ENCODE results near the gene LPP. TPM values are rescaled to one million over a fixed set of nuclear protein-coding genes. Genes with fewer than 3 reads are reported as not detected.

LPP gene
- total RNA-seq, 1 experiment from 2014 or later = 54.0 TPM

GRCh38 chr3:188634285-188634684 is 480.3 kb downstream of the LPP start:
- POLR2A ChIA-PET = no interaction called here
- RAD21 ChIA-PET (ENCODE audit: low non-redundant PET in 1 of 2, low total read pairs in 2 of 2, uncharacterized antibody in 2 of 2, unreplicated experiment in 2 of 2) = no interaction called here

More at GRCh38 chr3:188634285-188634684, 480.3 kb downstream of the LPP start:
- Histone ChIP-seq H3K36me3 (ENCODE audit: control insufficient read depth in 1 of 2, insufficient read depth in 2 of 2, low read length in 2 of 2) (no peaks in the 10 kb centered on the region), H2AFZ (ENCODE audit: low read depth, low read length, poor library complexity, severe bottlenecking) (no peak overlapping the region), H3K9me2 (ENCODE audit: insufficient read depth) (no peaks in the 10 kb centered on the region), H4K20me1 (ENCODE audit: insufficient read depth) (no peaks in the 10 kb centered on the region), H3K4me1 (ENCODE audit: control insufficient read depth in 1 of 2, insufficient read depth in 2 of 2, low read length in 2 of 2) (no peaks in the 10 kb centered on the region), H3K27me3 (ENCODE audit: insufficient read depth, low read length) (no peaks in the 10 kb centered on the region), H3K9ac (ENCODE audit: low read length) (no peak overlapping the region), H3K4me2 (ENCODE audit: low read length) (no peak overlapping the region), H3K9me3 (ENCODE audit: control insufficient read depth in 1 of 2, insufficient read depth in 1 of 2, low read depth in 1 of 2, low read length in 2 of 2) (no peaks in the 10 kb centered on the region), H3K4me3 (replicated peaks in 1 of 2; ENCODE audit: low read depth in 1 of 2, low read length in 2 of 2) (no peak overlapping the region), H3K79me2 (ENCODE audit: insufficient read depth, low read length) (no peaks in the 10 kb centered on the region), H3K27ac (ENCODE audit: low read depth, low read length) (no peak overlapping the region)
- no peak for TF ChIP-seq POLR2AphosphoS5 (IDR thresholded peaks at IDR 0.05; ENCODE audit: low read depth, low read length)
- TF ChIP-seq EZH2phosphoT487 (IDR thresholded peaks at IDR 0.05; ENCODE audit: borderline replicate concordance) = no peak
- TF ChIP-seq, protein P1, sequence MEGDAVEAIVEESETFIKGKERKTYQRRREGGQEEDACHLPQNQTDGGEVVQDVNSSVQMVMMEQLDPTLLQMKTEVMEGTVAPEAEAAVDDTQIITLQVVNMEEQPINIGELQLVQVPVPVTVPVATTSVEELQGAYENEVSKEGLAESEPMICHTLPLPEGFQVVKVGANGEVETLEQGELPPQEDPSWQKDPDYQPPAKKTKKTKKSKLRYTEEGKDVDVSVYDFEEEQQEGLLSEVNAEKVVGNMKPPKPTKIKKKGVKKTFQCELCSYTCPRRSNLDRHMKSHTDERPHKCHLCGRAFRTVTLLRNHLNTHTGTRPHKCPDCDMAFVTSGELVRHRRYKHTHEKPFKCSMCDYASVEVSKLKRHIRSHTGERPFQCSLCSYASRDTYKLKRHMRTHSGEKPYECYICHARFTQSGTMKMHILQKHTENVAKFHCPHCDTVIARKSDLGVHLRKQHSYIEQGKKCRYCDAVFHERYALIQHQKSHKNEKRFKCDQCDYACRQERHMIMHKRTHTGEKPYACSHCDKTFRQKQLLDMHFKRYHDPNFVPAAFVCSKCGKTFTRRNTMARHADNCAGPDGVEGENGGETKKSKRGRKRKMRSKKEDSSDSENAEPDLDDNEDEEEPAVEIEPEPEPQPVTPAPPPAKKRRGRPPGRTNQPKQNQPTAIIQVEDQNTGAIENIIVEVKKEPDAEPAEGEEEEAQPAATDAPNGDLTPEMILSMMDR (IDR thresholded peaks at IDR 0.05 in 2 of 3, conservative IDR thresholded peaks at IDR 0.05 in 1 of 3; ENCODE audit: borderline replicate concordance in 1 of 3, insufficient read depth in 1 of 3, low read depth in 2 of 3, low read length in 2 of 3) = no peak
- TF ChIP-seq CBX3 (IDR thresholded peaks at IDR 0.05; ENCODE audit: low read depth) = no peak
- no peak for TF ChIP-seq RAD21 (IDR thresholded peaks at IDR 0.05; ENCODE audit: low read depth)
- TF ChIP-seq YY1 (IDR thresholded peaks at IDR 0.05; ENCODE audit: extremely low read depth, insufficient replicate concordance, low read depth, low read length) = no peak
- no peak for TF ChIP-seq EZH2 (IDR thresholded peaks at IDR 0.05)
- TF ChIP-seq ZFX (IDR thresholded peaks at IDR 0.05) = no peak
- no peak for TF ChIP-seq ELF1 (IDR thresholded peaks at IDR 0.05; ENCODE audit: borderline replicate concordance, low read depth)
- TF ChIP-seq TCF7L2 (IDR thresholded peaks at IDR 0.05; ENCODE audit: borderline replicate concordance, extremely low read depth, insufficient read depth, insufficient read length) = no peak
- no peak for TF ChIP-seq SIN3A (IDR thresholded peaks at IDR 0.05; ENCODE audit: low read depth)
- no peak for TF ChIP-seq POLR2A (IDR thresholded peaks at IDR 0.05; ENCODE audit: borderline replicate concordance, extremely low read depth, insufficient read depth, insufficient read length)
- no peak for TF ChIP-seq MAX (IDR thresholded peaks at IDR 0.05)
- TF ChIP-seq ATF3 (IDR thresholded peaks at IDR 0.05) = no peak
- TF ChIP-seq CEBPB (IDR thresholded peaks at IDR 0.05; ENCODE audit: low read depth) = no peak
- TF ChIP-seq, protein P2, sequence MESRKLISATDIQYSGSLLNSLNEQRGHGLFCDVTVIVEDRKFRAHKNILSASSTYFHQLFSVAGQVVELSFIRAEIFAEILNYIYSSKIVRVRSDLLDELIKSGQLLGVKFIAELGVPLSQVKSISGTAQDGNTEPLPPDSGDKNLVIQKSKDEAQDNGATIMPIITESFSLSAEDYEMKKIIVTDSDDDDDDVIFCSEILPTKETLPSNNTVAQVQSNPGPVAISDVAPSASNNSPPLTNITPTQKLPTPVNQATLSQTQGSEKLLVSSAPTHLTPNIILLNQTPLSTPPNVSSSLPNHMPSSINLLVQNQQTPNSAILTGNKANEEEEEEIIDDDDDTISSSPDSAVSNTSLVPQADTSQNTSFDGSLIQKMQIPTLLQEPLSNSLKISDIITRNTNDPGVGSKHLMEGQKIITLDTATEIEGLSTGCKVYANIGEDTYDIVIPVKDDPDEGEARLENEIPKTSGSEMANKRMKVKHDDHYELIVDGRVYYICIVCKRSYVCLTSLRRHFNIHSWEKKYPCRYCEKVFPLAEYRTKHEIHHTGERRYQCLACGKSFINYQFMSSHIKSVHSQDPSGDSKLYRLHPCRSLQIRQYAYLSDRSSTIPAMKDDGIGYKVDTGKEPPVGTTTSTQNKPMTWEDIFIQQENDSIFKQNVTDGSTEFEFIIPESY (IDR thresholded peaks at IDR 0.05; ENCODE audit: extremely low read depth, insufficient replicate concordance, low read length) = no peak
- TF ChIP-seq SP1 (IDR thresholded peaks at IDR 0.05; ENCODE audit: low read depth) = no peak
- no peak for ATAC-seq
- no TSS peak for BruUV-seq (replicated peaks)
- CTCF ChIA-PET = no interaction called here
- no peak for DNase-seq (ENCODE audit: low read depth, low spot score)
- intact Hi-C loops (cut with micrococcal nuclease) = no loop called here
